ENCODE results near the gene DPAGT1.
"Not testable (repeated sequence)": the region's sequence is repeated elsewhere in the genome, so short reads cannot be mapped to it uniquely, and the experiment has no call there.

Gene DPAGT1

GRCh38 chr11:119101759-119102423 lies at the start of gene DPAGT1:
TSS of gene DPAGT1 (minus strand) at chr11:119101853. CDS start at chr11:119101655, 198 bp downstream.
- Histone ChIP-seq H3K27ac (ENCODE audit: low read depth, low read length) (peak within 1 kb of the TSS; percentile 95), H3K4me1 (ENCODE audit: control insufficient read depth, insufficient read depth, low read length, unreplicated experiment) (peaks cover 19% of the 10 kb centered on the region), H3K4me3 (ENCODE audit: low read depth, low read length) (peak within 1 kb of the TSS; percentile 92), H3K79me2 (ENCODE audit: control insufficient read depth, insufficient read depth, low read length, unreplicated experiment) (peaks cover 17% of the 10 kb centered on the region), H2AFZ (ENCODE audit: low read length, unreplicated experiment) (peak within 1 kb of the TSS; percentile 80), H3K27me3 (ENCODE audit: insufficient read depth, low read length) (no peaks in the 10 kb centered on the region), H3K36me3 (ENCODE audit: insufficient read depth, low read length) (peaks cover 10% of the 10 kb centered on the region)

GRCh38 chr11:119149786-119150275 lies 48.2 kb upstream of the DPAGT1 start:
- Histone ChIP-seq H3K79me2 (ENCODE audit: control insufficient read depth, insufficient read depth, low read length, unreplicated experiment) (no peaks in the 10 kb centered on the region), H3K27ac (ENCODE audit: low read depth, low read length) (no peak overlapping the region), H2AFZ (ENCODE audit: low read length, unreplicated experiment) (no peak overlapping the region), H3K36me3 (ENCODE audit: insufficient read depth, low read length) (no peaks in the 10 kb centered on the region), H3K4me1 (ENCODE audit: control insufficient read depth, insufficient read depth, low read length, unreplicated experiment) (no peaks in the 10 kb centered on the region), H3K4me3 (ENCODE audit: low read depth, low read length) (peak overlapping the region; percentile 77), H3K27me3 (ENCODE audit: insufficient read depth, low read length) (peaks cover 32% of the 10 kb centered on the region)

- H3K27me3 ChIP-seq (ENCODE audit: insufficient read depth, low read length): peaks cover 32% of the 10 kb centered on the region
- H3K36me3 ChIP-seq (ENCODE audit: insufficient read depth, low read length): no peaks in the 10 kb centered on the region
- no peaks in the 10 kb centered on the region for H3K79me2 ChIP-seq (ENCODE audit: control insufficient read depth, insufficient read depth, low read length, unreplicated experiment)
- H3K4me3 ChIP-seq (ENCODE audit: low read depth, low read length): peak within 1 kb of the TSS; percentile 77
- no peaks in the 10 kb centered on the region for H3K4me1 ChIP-seq (ENCODE audit: control insufficient read depth, insufficient read depth, low read length, unreplicated experiment)
- H3K27ac ChIP-seq (ENCODE audit: low read depth, low read length): no peak within 1 kb of the TSS
- H2AFZ ChIP-seq (ENCODE audit: low read length, unreplicated experiment): peak within 1 kb of the TSS; percentile 57
These were observed 47.5 kb upstream of the DPAGT1 start, which contains the start of gene ABCG4 for GRCh38 chr11:119149018-119149785. TSS of gene ABCG4 (plus strand) at chr11:119149052. CDS start at chr11:119149966, 914 bp downstream.

GRCh38 chr11:119148720-119149017 lies 47.0 kb upstream of the DPAGT1 start:
- H3K79me2 ChIP-seq (ENCODE audit: control insufficient read depth, insufficient read depth, low read length, unreplicated experiment): no peaks in the 10 kb centered on the region
- H3K36me3 ChIP-seq (ENCODE audit: insufficient read depth, low read length): no peaks in the 10 kb centered on the region
- H3K27ac ChIP-seq (ENCODE audit: low read depth, low read length): no peak overlapping the region
- H3K27me3 ChIP-seq (ENCODE audit: insufficient read depth, low read length): peaks cover 32% of the 10 kb centered on the region
- H2AFZ ChIP-seq (ENCODE audit: low read length, unreplicated experiment): peak overlapping the region; percentile 32
- peak overlapping the region; percentile 77 for H3K4me3 ChIP-seq (ENCODE audit: low read depth, low read length)
- H3K4me1 ChIP-seq (ENCODE audit: control insufficient read depth, insufficient read depth, low read length, unreplicated experiment): no peaks in the 10 kb centered on the region

- no peak overlapping the region for H3K4me3 ChIP-seq (ENCODE audit: low read depth, low read length)
- H3K79me2 ChIP-seq (ENCODE audit: control insufficient read depth, insufficient read depth, low read length, unreplicated experiment): no peaks in the 10 kb centered on the region
- no peaks in the 10 kb centered on the region for H3K36me3 ChIP-seq (ENCODE audit: insufficient read depth, low read length)
- peaks cover 32% of the 10 kb centered on the region for H3K27me3 ChIP-seq (ENCODE audit: insufficient read depth, low read length)
- H2AFZ ChIP-seq (ENCODE audit: low read length, unreplicated experiment): no peak overlapping the region
- no peaks in the 10 kb centered on the region for H3K4me1 ChIP-seq (ENCODE audit: control insufficient read depth, insufficient read depth, low read length, unreplicated experiment)
- H3K27ac ChIP-seq (ENCODE audit: low read depth, low read length): no peak overlapping the region
These were observed 46.1 kb upstream of the DPAGT1 start for GRCh38 chr11:119147604-119148333.

- Histone ChIP-seq H3K4me3 (ENCODE audit: low read depth, low read length) (no peak overlapping the region), H3K4me1 (ENCODE audit: control insufficient read depth, insufficient read depth, low read length, unreplicated experiment) (no peaks in the 10 kb centered on the region), H3K36me3 (ENCODE audit: insufficient read depth, low read length) (no peaks in the 10 kb centered on the region), H3K27me3 (ENCODE audit: insufficient read depth, low read length) (peaks cover 32% of the 10 kb centered on the region), H2AFZ (ENCODE audit: low read length, unreplicated experiment) (no peak overlapping the region), H3K79me2 (ENCODE audit: control insufficient read depth, insufficient read depth, low read length, unreplicated experiment) (no peaks in the 10 kb centered on the region), H3K27ac (ENCODE audit: low read depth, low read length) (no peak overlapping the region)
These were observed 43.9 kb upstream of the DPAGT1 start for GRCh38 chr11:119145551-119145950.

- H3K27me3 ChIP-seq (ENCODE audit: insufficient read depth, low read length): peaks cover 26% of the 10 kb centered on the region
- no peaks in the 10 kb centered on the region for H3K4me1 ChIP-seq (ENCODE audit: control insufficient read depth, insufficient read depth, low read length, unreplicated experiment)
- H2AFZ ChIP-seq (ENCODE audit: low read length, unreplicated experiment): no peak overlapping the region
- H3K79me2 ChIP-seq (ENCODE audit: control insufficient read depth, insufficient read depth, low read length, unreplicated experiment): no peaks in the 10 kb centered on the region
- no peak overlapping the region for H3K27ac ChIP-seq (ENCODE audit: low read depth, low read length)
- no peaks in the 10 kb centered on the region for H3K36me3 ChIP-seq (ENCODE audit: insufficient read depth, low read length)
- no peak overlapping the region for H3K4me3 ChIP-seq (ENCODE audit: low read depth, low read length)
These were observed 43.3 kb upstream of the DPAGT1 start for GRCh38 chr11:119144825-119145486.

GRCh38 chr11:119139276-119139675 lies 37.6 kb upstream of the DPAGT1 start:
- not testable (repeated sequence) for H2AFZ ChIP-seq (ENCODE audit: low read length, unreplicated experiment); H3K27me3 ChIP-seq (ENCODE audit: insufficient read depth, low read length); H3K4me3 ChIP-seq (ENCODE audit: low read depth, low read length); H3K4me1 ChIP-seq (ENCODE audit: control insufficient read depth, insufficient read depth, low read length, unreplicated experiment); H3K36me3 ChIP-seq (ENCODE audit: insufficient read depth, low read length); H3K79me2 ChIP-seq (ENCODE audit: control insufficient read depth, insufficient read depth, low read length, unreplicated experiment); H3K27ac ChIP-seq (ENCODE audit: low read depth, low read length)

- H2AFZ ChIP-seq (ENCODE audit: low read length, unreplicated experiment): no peak overlapping the region
- no peaks in the 10 kb centered on the region for H3K27me3 ChIP-seq (ENCODE audit: insufficient read depth, low read length)
- H3K4me3 ChIP-seq (ENCODE audit: low read depth, low read length): no peak overlapping the region
- H3K4me1 ChIP-seq (ENCODE audit: control insufficient read depth, insufficient read depth, low read length, unreplicated experiment): peaks cover 3% of the 10 kb centered on the region
- no peaks in the 10 kb centered on the region for H3K79me2 ChIP-seq (ENCODE audit: control insufficient read depth, insufficient read depth, low read length, unreplicated experiment)
- H3K27ac ChIP-seq (ENCODE audit: low read depth, low read length): no peak overlapping the region
- H3K36me3 ChIP-seq (ENCODE audit: insufficient read depth, low read length): peaks cover 19% of the 10 kb centered on the region; the same call in 1 of the 2 replicates
These were observed 32.8 kb upstream of the DPAGT1 start for GRCh38 chr11:119134389-119134978.

GRCh38 chr11:119130662-119131061 lies 29.0 kb upstream of the DPAGT1 start:
- no peaks in the 10 kb centered on the region for H3K27me3 ChIP-seq (ENCODE audit: insufficient read depth, low read length)
- H3K79me2 ChIP-seq (ENCODE audit: control insufficient read depth, insufficient read depth, low read length, unreplicated experiment): no peaks in the 10 kb centered on the region
- no peak overlapping the region for H2AFZ ChIP-seq (ENCODE audit: low read length, unreplicated experiment)
- peaks cover 19% of the 10 kb centered on the region; the same call in 1 of the 2 replicates for H3K36me3 ChIP-seq (ENCODE audit: insufficient read depth, low read length)
- no peak overlapping the region for H3K27ac ChIP-seq (ENCODE audit: low read depth, low read length)
- no peak overlapping the region for H3K4me3 ChIP-seq (ENCODE audit: low read depth, low read length)
- peaks cover 3% of the 10 kb centered on the region for H3K4me1 ChIP-seq (ENCODE audit: control insufficient read depth, insufficient read depth, low read length, unreplicated experiment)

All from ACC112 (cell line).